ENCODE results near the gene PDE3A. TPM values are rescaled to one million over a fixed set of nuclear protein-coding genes. Genes with fewer than 3 reads are reported as not detected.
"Not testable (repeated sequence)": the region's sequence is repeated elsewhere in the genome, so short reads cannot be mapped to it uniquely, and the experiment has no call there.

The PDE3A gene
- total RNA-seq, 6 experiments from 2014 or later: 0.79 to 2.4 (median 1.3) TPM

DNA sequence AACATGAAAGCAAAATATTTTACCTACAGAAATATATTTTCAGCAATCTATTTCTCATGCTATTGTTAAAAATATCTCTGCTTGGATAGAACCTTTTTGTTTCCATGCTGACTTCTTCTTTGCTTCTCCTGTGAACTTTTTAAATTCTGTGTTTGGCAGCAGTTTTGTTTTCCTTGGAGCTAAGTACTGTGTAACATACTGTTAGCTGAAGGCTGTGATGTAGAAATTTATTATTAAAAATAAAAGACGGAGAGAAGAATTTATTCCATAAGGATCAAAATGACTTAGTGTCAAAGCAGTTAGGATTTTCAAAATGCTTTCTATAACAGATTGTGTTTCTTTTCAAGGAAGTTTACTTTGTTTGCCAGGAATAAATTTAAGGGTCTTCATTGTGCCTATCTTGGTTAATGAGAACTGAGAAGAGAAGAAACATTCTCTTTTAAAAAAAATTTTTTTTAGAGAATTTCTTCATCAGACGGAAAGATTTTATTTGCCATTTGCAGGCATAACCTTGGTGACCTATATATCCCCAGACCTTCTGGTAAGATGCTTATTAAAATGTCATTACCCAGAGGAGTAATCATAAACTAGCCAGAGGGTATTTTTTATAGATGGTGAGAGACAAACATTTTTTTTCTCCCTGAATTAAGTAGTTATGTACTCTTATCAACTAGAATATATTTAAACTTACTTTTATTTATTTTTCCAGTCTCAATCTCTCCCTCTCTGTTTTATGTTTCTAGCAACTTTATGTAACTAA, 179.7 kb downstream of the PDE3A start:
- DNase-seq (no peak), ATAC-seq (no peak)
- H3K9me3 ChIP-seq: no peaks in the 10 kb centered on the region
- H3K4me1 ChIP-seq: no peaks in the 10 kb centered on the region
- H3K27ac ChIP-seq: no peak overlapping the region
- TF ChIP-seq CTCF (IDR thresholded peaks at IDR 0.05) (no peak), POLR2A (IDR thresholded peaks at IDR 0.05) (no peak)
- no peak overlapping the region for H3K4me3 ChIP-seq
- WGBS (ENCODE audit: insufficient coverage, low coverage, low lambda C conversion rate, missing lambda C conversion rate): 37% methylated on average over 2 of the region's 2 CpGs
- intact Hi-C loops (cut with DNase I): no loop called here
- no peaks in the 10 kb centered on the region for H3K36me3 ChIP-seq
- H3K27me3 ChIP-seq: no peaks in the 10 kb centered on the region

DNA sequence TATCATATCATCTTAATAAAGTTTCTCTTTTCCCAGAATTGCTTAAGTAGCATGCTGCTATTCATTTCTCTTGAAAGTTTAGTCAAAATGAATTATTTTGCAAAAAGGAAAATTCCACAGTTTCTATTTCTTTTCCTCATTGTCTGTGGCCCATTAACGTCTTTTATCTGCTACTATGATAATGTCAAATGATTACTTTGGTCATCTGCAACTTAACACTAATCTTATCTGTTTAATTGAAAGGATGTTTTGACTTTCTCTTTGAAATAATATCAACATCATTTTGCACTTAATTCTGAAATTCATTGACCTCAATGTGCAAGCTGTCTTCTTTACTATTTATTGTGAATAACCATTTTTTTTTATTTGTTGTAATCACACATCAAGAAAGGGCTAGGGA, 180.3 kb downstream of the PDE3A start:
- Histone ChIP-seq H3K27me3 (no peaks in the 10 kb centered on the region), H3K9me3 (no peaks in the 10 kb centered on the region), H3K4me1 (no peaks in the 10 kb centered on the region), H3K27ac (no peak overlapping the region), H3K36me3 (no peaks in the 10 kb centered on the region), H3K4me3 (no peak overlapping the region)
- no peak for DNase-seq
- no peak for ATAC-seq
- WGBS (ENCODE audit: insufficient coverage, low coverage, low lambda C conversion rate, missing lambda C conversion rate): 23% methylated on average over 1 of the region's 1 CpG
- intact Hi-C loops (cut with DNase I): no loop called here
- TF ChIP-seq POLR2A (IDR thresholded peaks at IDR 0.05) (no peak), CTCF (IDR thresholded peaks at IDR 0.05) (no peak)

GRCh38 chr12:20549108-20549719, 180.9 kb downstream of the PDE3A start:
- Histone ChIP-seq H3K27me3 (no peaks in the 10 kb centered on the region), H3K4me1 (no peaks in the 10 kb centered on the region), H3K4me3 (no peak overlapping the region), H3K27ac (no peak overlapping the region), H3K9me3 (no peaks in the 10 kb centered on the region), H3K36me3 (no peaks in the 10 kb centered on the region)
- DNase-seq (no peak), ATAC-seq (peak in 3 of 4 donors; percentile 43 to 47 (median 47))
- peak; percentile 19 to 54 (median 35) for TF ChIP-seq CTCF (IDR thresholded peaks at IDR 0.05)
- TF ChIP-seq POLR2A (IDR thresholded peaks at IDR 0.05): no peak
- 25% methylated on average over 2 of the region's 2 CpGs for WGBS (ENCODE audit: insufficient coverage, low coverage, low lambda C conversion rate, missing lambda C conversion rate)
- intact Hi-C loops (cut with DNase I): no loop called here

- H3K4me3 ChIP-seq; H3K27ac ChIP-seq; H3K9me3 ChIP-seq; H3K36me3 ChIP-seq; intact Hi-C loops (cut with DNase I); H3K4me1 ChIP-seq; H3K27me3 ChIP-seq: not testable (repeated sequence)
- WGBS (ENCODE audit: insufficient coverage, low coverage, low lambda C conversion rate, missing lambda C conversion rate): 90% methylated on average over 18 of the region's 48 CpGs
- DNase-seq: peak in 1 of 3 donors; percentile 46
- ATAC-seq: peak in 1 of 4 donors; percentile 31
Measured at GRCh38 chr12:20551742-20552442, 183.6 kb downstream of the PDE3A start.

- H3K27ac ChIP-seq; H3K9me3 ChIP-seq; ATAC-seq; DNase-seq; intact Hi-C loops (cut with DNase I); H3K4me1 ChIP-seq; H3K27me3 ChIP-seq; H3K36me3 ChIP-seq; H3K4me3 ChIP-seq: not testable (repeated sequence)
- WGBS (ENCODE audit: insufficient coverage, low coverage, low lambda C conversion rate, missing lambda C conversion rate): 0% methylated on average over 1 of the region's 23 CpGs
Measured at GRCh38 chr12:20552586-20552985, 184.2 kb downstream of the PDE3A start.
